Measurements from ENCODE around the gene HPS5.
"Not testable (repeated sequence)": the region's sequence is repeated elsewhere in the genome, so short reads cannot be mapped to it uniquely, and the experiment has no call there.

Gene HPS5

DNA sequence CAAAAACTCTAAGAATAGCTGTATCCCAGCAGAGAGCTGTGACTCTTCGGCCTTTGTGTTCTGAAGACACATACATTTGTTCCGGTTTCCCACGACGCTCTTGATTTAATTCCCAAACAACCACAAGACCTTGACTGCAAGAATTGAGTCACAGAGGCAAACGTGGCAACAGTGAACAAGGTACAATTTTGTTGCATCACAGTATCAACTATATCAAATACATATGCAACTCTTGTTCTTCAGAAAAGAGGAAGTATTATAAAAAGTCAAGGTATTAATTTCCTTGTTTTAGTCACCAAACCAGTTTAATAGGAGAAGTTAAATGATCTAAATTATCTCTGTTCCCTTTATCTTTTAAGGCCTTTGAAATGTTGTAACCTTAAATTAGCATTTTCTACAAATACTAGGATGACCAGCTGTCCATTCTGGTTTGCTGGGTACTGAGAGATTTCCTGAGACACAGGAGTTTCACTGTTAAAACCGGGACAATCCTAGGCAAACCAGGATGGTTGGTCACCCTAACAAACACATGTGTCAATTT is 11.1 kb downstream of the HPS5 start:
- ATAC-seq (no peak), DNase-seq (no peak)
- H3K4me3 Mint-ChIP-seq = no peak overlapping the region
- peaks cover 16% of the 10 kb centered on the region for H3K4me1 Mint-ChIP-seq
- no peaks in the 10 kb centered on the region for H3K9me3 Mint-ChIP-seq
- H3K27ac Mint-ChIP-seq = no peak overlapping the region
- H3K27me3 Mint-ChIP-seq = no peaks in the 10 kb centered on the region

DNA sequence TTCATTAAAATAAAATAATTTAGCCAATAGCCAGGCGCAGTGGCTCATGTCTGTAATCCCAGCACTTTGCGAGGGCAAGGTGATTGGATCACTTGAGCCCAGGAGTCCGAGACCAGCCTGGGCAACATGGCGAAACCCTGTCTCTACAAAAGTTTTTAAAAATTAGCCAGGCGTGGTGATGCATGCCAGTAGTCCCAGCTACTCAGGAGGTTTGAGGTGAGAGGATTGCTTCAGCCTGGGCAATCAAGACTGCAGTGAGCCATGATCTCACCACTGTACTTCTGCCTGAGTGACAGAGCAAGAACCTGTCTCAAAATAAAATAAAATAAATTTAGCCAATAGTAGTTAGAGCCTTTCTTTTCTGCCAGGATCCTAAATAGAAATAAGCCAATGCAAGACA is 12.2 kb downstream of the HPS5 start:
- Mint-ChIP-seq H3K27me3 (no peaks in the 10 kb centered on the region), H3K4me3 (no peak overlapping the region), H3K27ac (no peak overlapping the region), H3K4me1 (peaks cover 11% of the 10 kb centered on the region), H3K9me3 (no peaks in the 10 kb centered on the region)
- no peak for ATAC-seq
- DNase-seq = no peak

DNA sequence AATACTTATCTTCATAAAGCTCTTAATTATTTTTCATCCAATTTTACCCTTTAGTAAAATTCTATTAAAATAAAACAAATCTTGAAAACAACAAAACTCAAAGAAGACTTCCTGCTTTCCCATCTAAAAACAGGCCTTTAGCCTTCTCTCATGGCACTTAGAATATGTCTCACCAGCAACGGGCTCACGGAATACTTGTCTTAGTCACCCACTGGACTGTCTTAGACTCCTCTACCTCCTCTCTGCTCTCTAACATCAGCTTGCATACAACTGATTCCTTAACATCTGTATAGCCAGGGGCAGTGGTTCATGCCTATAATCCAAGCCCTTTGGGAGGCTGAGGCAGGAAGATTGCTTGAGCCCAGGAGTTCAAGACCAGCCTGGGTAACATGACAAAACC is 13.7 kb downstream of the HPS5 start:
- ATAC-seq (no peak), DNase-seq (no peak)
- H3K4me1 Mint-ChIP-seq = peaks cover 9% of the 10 kb centered on the region
- H3K27ac Mint-ChIP-seq = peak overlapping the region in 1 of 2 donors; percentile 17
- H3K4me3 Mint-ChIP-seq = no peak overlapping the region
- H3K9me3 Mint-ChIP-seq = no peaks in the 10 kb centered on the region
- no peaks in the 10 kb centered on the region for H3K27me3 Mint-ChIP-seq

DNA sequence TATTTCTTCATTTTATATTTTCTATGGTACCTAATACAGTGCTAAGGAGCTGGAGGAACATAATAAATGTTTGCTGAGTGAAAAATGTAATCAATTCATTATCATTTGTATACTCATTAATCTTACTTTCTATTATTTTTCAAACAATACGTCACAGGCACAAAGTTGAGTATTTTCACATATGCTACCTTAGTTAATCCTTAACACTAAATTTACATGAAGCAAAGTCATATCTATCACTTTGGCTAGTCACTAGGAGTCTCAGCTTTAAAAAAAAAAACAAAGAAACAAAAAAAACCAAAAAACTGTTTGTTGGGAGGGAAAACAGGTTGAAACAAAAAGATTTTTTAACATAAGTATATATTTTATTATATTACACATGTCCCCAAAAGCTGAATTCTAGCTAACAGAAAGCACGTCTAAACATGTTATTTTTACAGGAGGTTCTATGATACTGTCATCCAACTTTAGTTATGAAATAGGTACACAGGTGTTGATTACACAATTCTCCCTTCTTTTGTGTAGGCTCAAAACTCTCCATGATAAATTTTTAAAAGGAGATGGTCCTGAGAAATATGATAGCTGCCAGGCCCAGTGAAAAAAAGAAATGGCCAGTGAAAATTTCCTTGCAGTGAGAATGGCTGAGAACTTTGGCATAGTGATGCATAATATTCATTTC is 14.3 kb downstream of the HPS5 start:
- Mint-ChIP-seq H3K9me3 (no peaks in the 10 kb centered on the region), H3K27ac (no peak overlapping the region), H3K4me1 (peaks cover 2% of the 10 kb centered on the region), H3K27me3 (no peaks in the 10 kb centered on the region), H3K4me3 (no peak overlapping the region)
- DNase-seq (no peak), ATAC-seq (no peak)

DNA sequence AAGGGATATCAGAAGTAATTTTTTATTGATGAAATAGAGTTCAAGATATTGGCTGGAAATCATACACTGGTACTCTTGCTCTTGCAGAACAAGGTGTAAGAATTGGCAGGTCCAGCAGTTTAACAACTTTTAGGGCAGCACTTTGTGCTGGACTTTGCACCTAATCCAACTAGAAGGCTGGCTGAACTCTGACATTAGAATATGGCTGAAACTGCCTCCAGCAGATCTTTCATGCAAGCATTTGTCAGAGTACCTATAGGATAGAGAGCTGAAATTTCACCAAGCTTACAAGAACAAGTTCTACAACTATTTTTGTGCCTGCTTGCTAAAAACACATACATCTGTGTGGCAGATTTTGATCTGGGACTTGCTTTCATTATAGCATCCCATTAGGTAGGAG is 17.2 kb downstream of the HPS5 start:
- Mint-ChIP-seq H3K27ac (no peak overlapping the region), H3K4me3 (no peak overlapping the region), H3K27me3 (no peaks in the 10 kb centered on the region), H3K4me1 (no peaks in the 10 kb centered on the region), H3K9me3 (no peaks in the 10 kb centered on the region)
- ATAC-seq (no peak), DNase-seq (no peak)

DNA sequence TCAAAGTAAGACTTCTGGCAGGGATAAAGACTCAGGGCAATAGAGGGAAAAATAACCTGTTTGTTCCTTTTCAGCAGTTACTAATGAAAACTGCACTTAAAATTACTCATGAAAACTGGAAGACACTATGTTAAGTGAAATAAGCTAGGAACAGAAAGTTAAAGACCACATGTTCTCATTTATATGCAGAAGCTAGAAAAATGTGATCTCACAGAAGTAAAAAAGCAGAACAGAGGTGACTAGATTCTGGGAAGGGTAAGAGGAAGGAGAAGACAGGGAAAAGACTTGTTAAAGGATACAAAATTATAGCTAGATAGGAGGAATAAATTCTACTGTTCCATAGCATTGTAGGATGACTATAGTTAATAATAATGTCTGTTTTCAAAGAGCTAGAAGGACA is 22.2 kb downstream of the HPS5 start:
- H3K4me1 Mint-ChIP-seq = no peaks in the 10 kb centered on the region

DNA sequence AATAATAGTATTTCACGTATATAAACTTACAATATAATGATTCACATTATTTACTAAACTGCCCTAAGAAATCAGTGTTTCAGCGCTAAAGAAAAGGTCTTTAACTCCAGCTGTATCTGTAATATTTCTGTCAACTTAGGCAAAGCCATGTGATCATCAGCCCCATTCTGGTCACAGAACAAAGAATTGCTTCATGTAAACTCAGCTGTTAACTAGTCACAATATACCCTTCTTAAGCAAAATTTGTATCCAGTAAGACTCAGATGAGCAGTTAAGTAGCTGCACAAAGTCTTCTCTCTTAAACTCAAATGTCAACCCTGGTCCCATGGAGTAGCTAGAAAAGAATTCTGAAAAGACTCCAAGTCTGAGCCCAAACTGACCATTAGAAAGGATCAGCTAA is 26.6 kb downstream of the HPS5 start:
- Mint-ChIP-seq H3K27me3 (no peaks in the 10 kb centered on the region), H3K9me3 (no peaks in the 10 kb centered on the region), H3K4me3 (no peak overlapping the region), H3K27ac (no peak overlapping the region), H3K4me1 (no peaks in the 10 kb centered on the region)
- ATAC-seq (no peak), DNase-seq (no peak)

More for the DNA sequence above, 22.2 kb downstream of the HPS5 start:
- no peaks in the 10 kb centered on the region for H3K27me3 Mint-ChIP-seq
- no peaks in the 10 kb centered on the region for H3K9me3 Mint-ChIP-seq
- ATAC-seq (no peak), DNase-seq (no peak)
- H3K4me3 Mint-ChIP-seq = no peak overlapping the region
- H3K27ac Mint-ChIP-seq = peak overlapping the region in 1 of 2 donors; percentile 1

DNA sequence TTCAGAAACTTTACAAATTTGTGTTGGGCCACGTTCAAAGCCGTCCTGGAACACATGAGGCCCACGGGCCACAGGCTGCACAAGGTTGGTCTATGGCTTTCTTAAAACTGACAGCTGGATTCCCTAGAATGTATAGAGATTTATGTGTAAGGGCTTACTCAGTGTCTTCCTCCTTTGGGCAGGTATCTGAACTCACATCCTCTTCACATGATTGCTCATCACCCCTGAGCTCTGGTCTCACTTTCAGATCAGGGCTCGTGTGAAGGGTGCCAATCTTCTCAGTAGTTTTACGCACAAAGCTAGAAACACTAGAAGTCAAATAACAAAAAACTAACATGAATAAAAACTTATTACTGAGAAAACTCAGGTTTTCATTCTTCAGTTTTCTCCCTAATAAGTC is 27.1 kb downstream of the HPS5 start:
- no peak overlapping the region for H3K27ac Mint-ChIP-seq
- no peak for DNase-seq
- peak; percentile 73 for ATAC-seq
- no peak overlapping the region for H3K4me3 Mint-ChIP-seq
- no peaks in the 10 kb centered on the region for H3K9me3 Mint-ChIP-seq
- H3K27me3 Mint-ChIP-seq = no peaks in the 10 kb centered on the region
- no peaks in the 10 kb centered on the region for H3K4me1 Mint-ChIP-seq

DNA sequence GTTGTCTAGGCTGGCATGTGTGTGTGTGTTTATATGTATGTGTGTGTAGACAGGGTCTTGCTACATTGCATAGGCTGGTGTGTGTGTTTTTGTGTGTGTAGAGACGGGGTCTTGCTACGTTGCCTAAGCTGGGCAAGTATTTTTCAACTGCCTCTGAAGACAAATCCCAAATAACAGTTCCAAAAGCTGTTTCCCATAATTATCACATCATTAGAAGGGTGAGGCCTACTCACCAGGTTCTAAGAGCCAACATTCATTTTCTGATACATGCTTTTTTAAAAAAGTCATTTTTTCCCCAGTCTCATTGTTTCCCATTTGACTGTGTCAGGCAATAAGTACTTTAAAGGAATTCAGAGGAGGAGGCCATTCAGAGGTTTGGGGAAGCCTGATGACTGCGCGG is 33.0 kb downstream of the HPS5 start:
- no peak for ATAC-seq
- Mint-ChIP-seq H3K27me3 (no peaks in the 10 kb centered on the region), H3K4me1 (no peaks in the 10 kb centered on the region), H3K27ac (no peak overlapping the region), H3K4me3 (no peak overlapping the region), H3K9me3 (no peaks in the 10 kb centered on the region)
- DNase-seq = no peak

DNA sequence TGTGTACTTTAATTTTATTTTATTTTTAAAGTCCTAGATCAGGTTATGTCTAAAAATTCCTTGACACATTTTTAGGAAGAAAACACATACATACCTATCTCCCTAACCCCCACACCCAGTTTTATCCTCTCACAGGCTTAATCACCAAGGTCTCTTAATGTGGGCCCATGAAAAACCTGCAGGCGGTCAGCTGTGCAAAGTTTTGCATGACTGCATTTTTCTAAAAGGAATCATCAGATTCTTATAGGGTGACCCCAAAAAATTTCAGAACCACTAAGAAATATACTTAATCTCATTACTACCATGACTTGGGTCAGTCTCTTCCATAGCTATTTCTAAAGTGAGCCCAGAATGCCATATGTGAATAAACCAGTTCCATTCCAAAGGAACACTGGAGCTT is 36.1 kb downstream of the HPS5 start:
- no peak for ATAC-seq
- no peaks in the 10 kb centered on the region for H3K9me3 Mint-ChIP-seq
- no peaks in the 10 kb centered on the region for H3K27me3 Mint-ChIP-seq
- H3K27ac Mint-ChIP-seq = no peak overlapping the region
- H3K4me1 Mint-ChIP-seq = peaks cover under 1% of the 10 kb centered on the region
- no peak for DNase-seq
- H3K4me3 Mint-ChIP-seq = no peak overlapping the region

DNA sequence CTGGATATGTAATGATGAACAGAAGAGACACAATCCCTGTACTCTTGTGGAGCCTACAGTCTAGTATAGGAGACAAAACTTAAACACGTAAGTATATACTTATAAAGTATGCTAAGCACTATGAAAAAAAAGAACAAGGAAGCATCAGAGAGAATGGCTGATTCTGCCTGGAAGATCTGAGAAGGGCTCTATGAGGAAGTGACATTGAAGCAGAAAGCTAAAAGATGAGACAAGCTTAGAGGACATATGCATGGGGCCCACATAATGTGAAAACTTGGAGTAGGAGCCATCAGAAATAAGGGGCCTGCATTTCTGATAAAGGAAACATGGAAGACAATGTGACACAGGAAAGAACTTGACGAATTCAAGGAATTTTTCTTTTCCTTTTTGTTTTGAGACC is 39.3 kb downstream of the HPS5 start:
- H3K4me1 Mint-ChIP-seq = peaks cover 8% of the 10 kb centered on the region
- H3K9me3 Mint-ChIP-seq = no peaks in the 10 kb centered on the region
- H3K4me3 Mint-ChIP-seq = no peak overlapping the region

DNA sequence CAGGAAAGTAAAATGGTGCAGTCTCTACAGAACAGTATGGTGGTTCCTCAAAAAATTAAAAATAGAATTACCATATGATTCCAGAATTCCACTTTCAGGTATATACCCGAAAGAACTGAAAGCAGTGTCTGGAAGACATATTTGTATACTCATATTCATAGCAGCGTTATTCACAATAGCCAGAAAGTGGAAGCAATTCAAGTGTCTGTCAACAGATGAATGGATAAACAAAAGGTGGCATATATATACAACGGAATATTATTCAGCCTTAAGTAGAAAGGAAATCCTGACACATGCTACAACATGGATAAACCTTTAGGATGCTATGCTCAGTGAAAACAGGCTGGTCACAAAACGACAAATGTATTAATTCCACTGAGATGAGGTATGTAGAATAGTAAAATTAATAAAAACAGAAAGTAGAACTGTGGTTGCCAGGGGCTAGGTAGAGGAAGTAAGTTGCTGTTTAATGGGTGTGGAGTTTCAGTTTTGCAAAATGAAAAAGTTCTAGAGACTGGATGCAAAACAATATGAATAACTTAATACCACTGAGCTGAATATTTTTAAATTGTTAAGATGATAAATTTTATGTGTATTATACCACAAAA is 41.4 kb downstream of the HPS5 start:
- DNase-seq (no peak), ATAC-seq (no peak)
- H3K27ac Mint-ChIP-seq = peak overlapping the region in 1 of 2 donors; percentile 65
- H3K4me1 Mint-ChIP-seq = peaks cover 8% of the 10 kb centered on the region
- H3K4me3 Mint-ChIP-seq = no peak overlapping the region
- no peaks in the 10 kb centered on the region for H3K27me3 Mint-ChIP-seq
- H3K9me3 Mint-ChIP-seq = no peaks in the 10 kb centered on the region

More for the DNA sequence above, 39.3 kb downstream of the HPS5 start:
- no peaks in the 10 kb centered on the region for H3K27me3 Mint-ChIP-seq
- ATAC-seq (no peak), DNase-seq (no peak)
- peak overlapping the region in 1 of 2 donors; percentile 66 for H3K27ac Mint-ChIP-seq

DNA sequence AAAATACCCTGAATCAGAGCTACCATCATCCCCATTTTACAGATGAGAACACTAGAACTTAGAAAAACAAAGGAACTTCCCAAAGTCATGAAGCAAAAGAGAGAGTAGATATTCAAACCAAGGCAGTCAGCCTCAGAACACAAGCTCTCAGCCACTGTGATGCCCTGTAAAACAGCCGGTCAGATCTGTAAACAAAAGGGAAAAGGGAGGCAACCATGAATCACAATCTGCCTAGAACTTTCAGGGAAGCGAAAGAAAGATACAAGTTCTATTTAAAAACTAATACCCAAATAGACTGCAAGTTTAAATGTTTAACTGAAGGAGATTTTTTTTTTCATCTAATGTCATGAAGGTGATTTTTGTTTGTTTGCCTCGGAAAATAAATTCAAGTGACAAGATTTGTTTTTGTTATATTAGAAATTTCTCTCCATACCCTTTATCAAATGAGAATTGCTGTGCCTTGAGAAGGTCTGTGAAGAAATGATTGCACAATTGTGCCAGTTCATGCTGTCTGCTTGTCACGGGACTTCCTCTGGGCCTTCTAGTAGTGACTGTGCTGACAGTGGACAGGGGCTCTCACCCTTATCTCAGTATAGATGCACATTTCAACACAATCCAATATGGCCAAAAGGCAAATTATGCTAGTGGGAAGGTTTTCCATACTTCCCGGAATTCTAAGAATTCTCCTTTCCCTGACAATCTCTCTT is 44.2 kb downstream of the HPS5 start:
- H3K4me3 Mint-ChIP-seq = no peak overlapping the region
- H3K27me3 Mint-ChIP-seq = no peaks in the 10 kb centered on the region
- ATAC-seq (no peak), DNase-seq (no peak)
- no peak overlapping the region for H3K27ac Mint-ChIP-seq
- H3K4me1 Mint-ChIP-seq = peaks cover 8% of the 10 kb centered on the region
- H3K9me3 Mint-ChIP-seq = no peaks in the 10 kb centered on the region

DNA sequence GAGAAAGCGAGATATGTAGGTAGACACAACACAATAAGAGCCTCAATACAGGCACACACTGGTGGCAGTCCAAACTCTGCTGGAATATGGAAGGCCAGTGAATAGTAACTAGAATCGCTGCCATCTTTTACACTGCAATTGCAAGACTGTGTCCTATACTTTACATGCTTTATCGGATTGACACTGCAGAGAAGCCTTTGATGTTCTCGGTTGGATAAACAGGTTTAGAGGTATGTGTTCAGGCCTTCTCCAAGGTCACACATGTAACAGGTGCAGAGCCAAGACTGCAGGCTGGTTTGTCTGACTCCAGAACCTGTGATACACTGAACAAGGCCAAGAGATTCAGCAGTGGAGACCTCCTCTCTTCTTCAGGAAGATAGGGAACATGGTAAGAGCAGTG is 50.7 kb downstream of the HPS5 start:
- H3K4me1 Mint-ChIP-seq = no peaks in the 10 kb centered on the region
- DNase-seq (no peak), ATAC-seq (no peak)
- H3K27ac Mint-ChIP-seq = no peak overlapping the region
- no peak overlapping the region for H3K4me3 Mint-ChIP-seq
- no peaks in the 10 kb centered on the region for H3K27me3 Mint-ChIP-seq
- no peaks in the 10 kb centered on the region for H3K9me3 Mint-ChIP-seq

DNA sequence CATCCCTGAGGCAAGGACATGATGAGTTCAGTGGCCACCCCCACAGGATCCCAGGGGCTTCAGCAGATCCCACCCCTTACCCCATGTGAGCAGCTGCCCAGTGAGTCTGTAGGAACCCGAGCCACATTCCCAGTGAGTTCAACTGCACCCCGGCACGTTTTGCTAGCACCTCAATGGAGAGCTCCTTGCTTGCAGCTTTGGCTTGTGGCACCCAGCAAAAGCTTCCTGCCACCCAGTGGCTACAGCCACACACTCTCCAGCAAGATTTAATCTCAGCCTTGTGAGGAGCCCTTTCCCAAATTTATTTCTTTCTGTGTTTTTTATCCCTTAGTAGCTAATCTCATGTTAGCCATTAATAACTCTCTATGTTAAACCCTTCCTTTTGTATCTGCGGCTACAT is 51.8 kb downstream of the HPS5 start:
- Mint-ChIP-seq H3K27me3 (no peaks in the 10 kb centered on the region), H3K27ac (no peak overlapping the region), H3K4me3 (no peak overlapping the region), H3K4me1 (no peaks in the 10 kb centered on the region), H3K9me3 (no peaks in the 10 kb centered on the region)
- DNase-seq (no peak), ATAC-seq (no peak)

DNA sequence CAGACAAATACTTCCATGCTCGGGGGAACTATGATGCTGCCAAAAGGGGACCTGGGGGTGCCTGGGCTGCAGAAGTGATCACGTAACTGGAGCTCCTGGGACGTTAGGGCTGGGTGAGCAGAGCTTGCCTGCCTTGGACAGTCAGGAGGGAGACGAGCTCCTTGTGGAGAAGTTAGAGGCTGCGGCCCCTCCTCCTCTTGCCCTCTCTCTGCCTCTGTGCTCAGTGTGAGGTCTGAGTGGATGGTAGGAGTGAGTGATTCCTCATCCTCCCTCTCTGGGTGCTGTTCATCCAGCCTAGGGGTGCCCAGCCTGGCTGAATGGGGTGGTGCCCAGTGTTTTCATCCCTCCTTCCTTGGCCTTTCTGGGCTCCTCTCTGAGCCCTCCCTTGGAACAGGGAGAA is 52.7 kb downstream of the HPS5 start:
- H3K4me1 Mint-ChIP-seq, H3K4me3 Mint-ChIP-seq, H3K27ac Mint-ChIP-seq, DNase-seq, ATAC-seq, H3K9me3 Mint-ChIP-seq, H3K27me3 Mint-ChIP-seq: not testable (repeated sequence)

All from stimulated activated naive CD8-positive, alpha-beta T cell treated with anti-CD3 and anti-CD28 coated beads, Interleukin-15, amount 100 ng/mL, for 72 hours (primary cell).